Heart left ventricle (tissue), 13 donors: Measurements from ENCODE around the gene TMEM170A.

Experiments
- POLR2A ChIP-seq, 2 donors: fragments of 450-650 bp; IDR thresholded peaks; one replicate each; pipeline ENCODE4 v1.6.1; 2017; ENCODE audit warnings: antibody characterized with exemption in 2 of 2, mild to moderate bottlenecking in 2 of 2, moderate library complexity in 2 of 2
- TF ChIP-seq, protein P1 (sequence below), 12 donors: fragments of 200-600 bp; sonication (generic) in 4 of 12; IDR thresholded peaks; one replicate each; pipeline versions ENCODE4 v1.5.0 to v1.8.0; 2018 to 2022; ENCODE audit warnings: antibody characterized with exemption in 12 of 12, mild to moderate bottlenecking in 5 of 12
- donor health status: ischemic (EF 13 %, LVEDD 7.1; RV severe dilation, severe dysfunction).
- donor health status: DM: no; HTN: yes; CAD: no.
- donor health status: DM: no; HTN: no; CAD: no.
- donor health status: ischemic (EF 25% LVEDD 6.9; RV normal size, moderate dysfunction).
- donor health status: ischemic (EF 25% LVEDD 5.7; RV mildly dilated, moderate dysfunction).
- donor health status: ischemic (EF 35%, LVEDD 5.7; RV mildly dilated, moderate dysfunction).
- donor health status: nonischemic (EF 11% LVEDD 7.7; RV severe dilation, severe dysfunction).
- donor health status: DM: yes; HTN: yes; CAD: no.
- donor health status: PGD.
- donor health status: ischemic (EF 29% LVEDD 5.4; RV normal size, mild dysfunction).
- donor health status: nonischemic (EF 23%, LVEDD 6.1; RV moderate dilation, normal function).

DNA sequence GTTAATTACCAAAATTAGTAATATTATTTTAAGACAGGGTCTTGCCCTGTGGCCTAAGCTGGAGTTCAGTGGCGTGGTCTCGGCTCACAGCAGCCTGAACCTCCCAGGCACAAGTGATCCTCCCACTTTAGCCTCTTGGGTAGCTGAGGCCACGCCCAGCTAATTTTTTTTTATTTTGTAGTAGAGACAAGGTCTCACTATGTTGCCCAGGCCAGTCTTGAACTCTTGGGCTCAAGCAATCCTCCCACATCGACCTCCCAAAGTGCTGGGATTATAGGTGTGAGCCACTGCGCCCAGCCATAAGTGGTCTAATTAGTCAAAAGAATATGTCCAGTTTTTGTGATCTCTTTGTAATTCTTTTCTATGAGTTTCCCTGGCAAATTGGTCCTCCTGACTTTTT is 19.2 kb downstream of the TMEM170A start:
- TF ChIP-seq, protein P1, sequence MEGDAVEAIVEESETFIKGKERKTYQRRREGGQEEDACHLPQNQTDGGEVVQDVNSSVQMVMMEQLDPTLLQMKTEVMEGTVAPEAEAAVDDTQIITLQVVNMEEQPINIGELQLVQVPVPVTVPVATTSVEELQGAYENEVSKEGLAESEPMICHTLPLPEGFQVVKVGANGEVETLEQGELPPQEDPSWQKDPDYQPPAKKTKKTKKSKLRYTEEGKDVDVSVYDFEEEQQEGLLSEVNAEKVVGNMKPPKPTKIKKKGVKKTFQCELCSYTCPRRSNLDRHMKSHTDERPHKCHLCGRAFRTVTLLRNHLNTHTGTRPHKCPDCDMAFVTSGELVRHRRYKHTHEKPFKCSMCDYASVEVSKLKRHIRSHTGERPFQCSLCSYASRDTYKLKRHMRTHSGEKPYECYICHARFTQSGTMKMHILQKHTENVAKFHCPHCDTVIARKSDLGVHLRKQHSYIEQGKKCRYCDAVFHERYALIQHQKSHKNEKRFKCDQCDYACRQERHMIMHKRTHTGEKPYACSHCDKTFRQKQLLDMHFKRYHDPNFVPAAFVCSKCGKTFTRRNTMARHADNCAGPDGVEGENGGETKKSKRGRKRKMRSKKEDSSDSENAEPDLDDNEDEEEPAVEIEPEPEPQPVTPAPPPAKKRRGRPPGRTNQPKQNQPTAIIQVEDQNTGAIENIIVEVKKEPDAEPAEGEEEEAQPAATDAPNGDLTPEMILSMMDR (IDR thresholded peaks at IDR 0.05) = no peak
- no peak for TF ChIP-seq POLR2A (IDR thresholded peaks at IDR 0.05)
